Activated CD8-positive, alpha-beta memory T cell treated with anti-CD3 and anti-CD28 coated beads for 4 hours (primary cell): ENCODE results near the gene FOXL3.
A peak's percentile ranks its signal among the peaks of the same experiment; 100 is the strongest.

Experiments used
- DNase-seq, 2 donors: peaks; one replicate each; pipeline ENCODE4 v3.0.0-alpha.2; 2020; ENCODE audit warnings: low read depth in 2 of 2

The FOXL3 gene

GRCh38 chr7:302054-302992 lies 12.4 kb downstream of the FOXL3 start:
- DNase-seq: no peak

GRCh38 chr7:303425-303824 lies 13.5 kb downstream of the FOXL3 start:
- DNase-seq: no peak

- DNase-seq: no peak
Observed at GRCh38 chr7:303884-304573, 14.1 kb downstream of the FOXL3 start.

GRCh38 chr7:304574-305409 lies 14.8 kb downstream of the FOXL3 start:
- no peak for DNase-seq

- no peak for DNase-seq
Observed at GRCh38 chr7:305410-306151, 15.6 kb downstream of the FOXL3 start.

GRCh38 chr7:307970-308369 lies 18.0 kb downstream of the FOXL3 start:
- no peak for DNase-seq

- DNase-seq: no peak
Observed at GRCh38 chr7:309586-310228, 19.7 kb downstream of the FOXL3 start.

GRCh38 chr7:311131-311680 lies 21.2 kb downstream of the FOXL3 start:
- DNase-seq: no peak

- no peak for DNase-seq
Observed at GRCh38 chr7:311796-312195, 21.8 kb downstream of the FOXL3 start.

- DNase-seq: no peak
Observed at GRCh38 chr7:312424-312823, 22.5 kb downstream of the FOXL3 start.

- no peak for DNase-seq
Observed at GRCh38 chr7:314853-315252, 24.9 kb downstream of the FOXL3 start.

GRCh38 chr7:315516-316265 lies 25.7 kb downstream of the FOXL3 start:
- DNase-seq: no peak

GRCh38 chr7:317643-318405 lies 27.9 kb downstream of the FOXL3 start:
- no peak for DNase-seq

GRCh38 chr7:318476-318875 lies 28.5 kb downstream of the FOXL3 start:
- no peak for DNase-seq

- no peak for DNase-seq
Observed at GRCh38 chr7:318878-319661, 29.1 kb downstream of the FOXL3 start.

- no peak for DNase-seq
Observed at GRCh38 chr7:320297-320696, 30.3 kb downstream of the FOXL3 start.

- DNase-seq: peak; percentile 55 to 72
Observed at GRCh38 chr7:322111-322671, 32.2 kb downstream of the FOXL3 start.

GRCh38 chr7:322708-323111 lies 32.7 kb downstream of the FOXL3 start:
- no peak for DNase-seq
